Neural progenitor cell (in vitro differentiated cells): Measurements from ENCODE around the gene FILIP1. TPM values are rescaled to one million over a fixed set of nuclear protein-coding genes. Genes with fewer than 3 reads are reported as not detected.

ENCODE experiments used
- DNase-seq: peaks from one replicate; pipeline ENCODE4 v3.0.0-alpha.2; 2016; ENCODE audit warnings: low spot score
- H2AFZ ChIP-seq: fragments of 200-600 bp; sonication (generic); replicated peaks from 2 replicates; pipeline ENCODE4 v1.6.1; 2016; ENCODE audit warnings: antibody characterized with exemption
- H3F3A ChIP-seq: fragments of 200-600 bp; sonication (generic); 2 replicates; pipeline ENCODE4 v1.6.1; 2016; ENCODE audit warnings: antibody characterized with exemption, low read depth
- H3K27ac ChIP-seq: fragments of 200-600 bp; sonication (generic); 2 replicates; pipeline ENCODE4 v1.5.1; 2016; ENCODE audit warnings: mild to moderate bottlenecking
- H3K27me3 ChIP-seq: fragments of 200-600 bp; sonication (generic); 2 replicates; pipeline ENCODE4 v1.6.1; 2016; ENCODE audit warnings: mild to moderate bottlenecking, moderate library complexity
- H3K36me3 ChIP-seq: fragments of 200-600 bp; sonication (generic); 2 replicates; pipeline ENCODE4 v1.5.1; 2016
- H3K4me1 ChIP-seq: fragments of 200-600 bp; sonication (generic); 2 replicates; pipeline ENCODE4 v1.6.1; 2016; ENCODE audit warnings: mixed run types
- H3K4me2 ChIP-seq: fragments of 200-600 bp; sonication (generic); 2 replicates; pipeline ENCODE4 v1.6.1; 2016
- H3K4me3 ChIP-seq: fragments of 200-600 bp; sonication (generic); 2 replicates; pipeline ENCODE4 v1.5.1; 2016
- H3K79me2 ChIP-seq: fragments of 200-600 bp; sonication (generic); 2 replicates; pipeline ENCODE4 v1.6.1; 2016; ENCODE audit warnings: low read depth
- H3K9ac ChIP-seq: fragments of 200-600 bp; sonication (generic); 2 replicates; pipeline ENCODE4 v1.6.1; 2016
- H3K9me3 ChIP-seq: fragments of 200-600 bp; sonication (generic); 2 replicates; pipeline ENCODE4 v1.5.1; 2016; ENCODE audit warnings: low read depth
- H4K20me1 ChIP-seq: fragments of 200-600 bp; sonication (generic); 2 replicates; pipeline ENCODE4 v1.6.1; 2016; ENCODE audit warnings: low read depth
- H3K27ac Mint-ChIP-seq: 3 replicates; pipeline ENCODE4 v1.8.0; 2021; ENCODE audit warnings: mixed read lengths
- H3K27me3 Mint-ChIP-seq: 2 replicates; pipeline ENCODE4 v1.8.0; 2022; ENCODE audit warnings: low read depth, mild to moderate bottlenecking, inconsistent platforms, moderate library complexity, mixed read lengths; ENCODE audit not compliant: insufficient read depth
- H3K36me3 Mint-ChIP-seq: 3 replicates; pipeline ENCODE4 v1.8.0; 2021; ENCODE audit warnings: mixed read lengths
- H3K4me1 Mint-ChIP-seq: 3 replicates; pipeline ENCODE4 v1.8.0; 2021; ENCODE audit warnings: mixed read lengths
- H3K4me3 Mint-ChIP-seq: 3 replicates; pipeline ENCODE4 v1.8.0; 2021; ENCODE audit warnings: mild to moderate bottlenecking, moderate library complexity, mixed read lengths
- H3K9me3 Mint-ChIP-seq: 3 replicates; pipeline ENCODE4 v1.8.0; 2020; ENCODE audit warnings: mixed read lengths
- CTCF ChIP-seq: fragments of 200-600 bp; sonication (generic); IDR thresholded peaks from 2 replicates; pipeline ENCODE4 v1.5.1; 2017; ENCODE audit warnings: antibody characterized with exemption, mild to moderate bottlenecking
- EZH2 ChIP-seq: fragments of 200-600 bp; sonication (generic); IDR thresholded peaks from 2 replicates; pipeline ENCODE4 v1.6.1; 2017; ENCODE audit warnings: antibody characterized with exemption, mild to moderate bottlenecking, moderate library complexity
- EZH2phosphoT487 ChIP-seq: fragments of 200-600 bp; sonication (generic); IDR thresholded peaks from 2 replicates; pipeline ENCODE4 v1.6.1; 2017; ENCODE audit warnings: antibody characterized with exemption
- total RNA-seq: library from RNA; depleted of rRNA; stranded (reverse); fragments of >200 nt; gene quantifications from 2 replicates; pipeline ENCODE4 v1.2.3, GENCODE V29; 2015; ENCODE audit warnings: low replicate concordance

The FILIP1 gene
- total RNA-seq, 1 donor from 2014 or later = 22.6 TPM

GRCh38 chr6:75347898-75348610, 145.5 kb downstream of the FILIP1 start:
- Histone ChIP-seq H3K4me2 (peak overlapping the region; percentile 85), H3K27me3 (no peaks in the 10 kb centered on the region), H3K79me2 (no peaks in the 10 kb centered on the region), H2AFZ (no peak overlapping the region), H3K36me3 (no peaks in the 10 kb centered on the region), H3F3A (peaks cover 40% of the 10 kb centered on the region), H3K4me3 (no peak overlapping the region), H4K20me1 (no peaks in the 10 kb centered on the region), H3K4me1 (peaks cover 72% of the 10 kb centered on the region), H3K9ac (no peak overlapping the region), H3K27ac (peak overlapping the region; percentile 97), H3K9me3 (no peaks in the 10 kb centered on the region)
- Mint-ChIP-seq H3K27me3 (no peaks in the 10 kb centered on the region), H3K4me1 (peaks cover 63% of the 10 kb centered on the region), H3K4me3 (no peak overlapping the region), H3K27ac (peak overlapping the region; percentile 11), H3K9me3 (no peaks in the 10 kb centered on the region), H3K36me3 (no peaks in the 10 kb centered on the region)
- TF ChIP-seq EZH2phosphoT487 (no peak), EZH2 (no peak), CTCF (no peak)
- DNase-seq = no peak

- no peaks in the 10 kb centered on the region for H3K27me3 ChIP-seq
- Mint-ChIP-seq H3K36me3 (no peaks in the 10 kb centered on the region), H3K4me3 (peak overlapping the region; percentile 1), H3K9me3 (no peaks in the 10 kb centered on the region), H3K4me1 (peaks cover 43% of the 10 kb centered on the region), H3K27me3 (no peaks in the 10 kb centered on the region), H3K27ac (no peak overlapping the region)
- H3K27ac ChIP-seq = no peak overlapping the region
- no peak overlapping the region for H2AFZ ChIP-seq
- H3F3A ChIP-seq = peaks cover 33% of the 10 kb centered on the region
- H3K9me3 ChIP-seq = no peaks in the 10 kb centered on the region
- no peak overlapping the region for H3K4me3 ChIP-seq
- H3K4me2 ChIP-seq = no peak overlapping the region
- no peak overlapping the region for H3K9ac ChIP-seq
- no peaks in the 10 kb centered on the region for H3K36me3 ChIP-seq
- no peaks in the 10 kb centered on the region for H3K79me2 ChIP-seq
- no peaks in the 10 kb centered on the region for H4K20me1 ChIP-seq
- DNase-seq = peak; percentile 45
- TF ChIP-seq EZH2 (no peak), CTCF (no peak), EZH2phosphoT487 (no peak)
- H3K4me1 ChIP-seq = peaks cover 51% of the 10 kb centered on the region
Measured at GRCh38 chr6:75345413-75345812, 148.2 kb downstream of the FILIP1 start.

- no peak overlapping the region for H2AFZ ChIP-seq
- no peaks in the 10 kb centered on the region for H3K27me3 ChIP-seq
- H3K4me1 ChIP-seq = peaks cover 44% of the 10 kb centered on the region
- no peak overlapping the region for H3K4me3 Mint-ChIP-seq
- no peaks in the 10 kb centered on the region for H3K36me3 ChIP-seq
- H3K9me3 ChIP-seq = no peaks in the 10 kb centered on the region
- H3K4me1 Mint-ChIP-seq = peaks cover 36% of the 10 kb centered on the region
- no peaks in the 10 kb centered on the region for H3K27me3 Mint-ChIP-seq
- H3K4me3 ChIP-seq = no peak overlapping the region
- H3K9ac ChIP-seq = no peak overlapping the region
- TF ChIP-seq CTCF = no peak
- TF ChIP-seq EZH2 = no peak
- no peak for TF ChIP-seq EZH2phosphoT487
- H3K79me2 ChIP-seq = no peaks in the 10 kb centered on the region
- no peaks in the 10 kb centered on the region for H3K36me3 Mint-ChIP-seq
- peaks cover 23% of the 10 kb centered on the region for H3F3A ChIP-seq
- no peaks in the 10 kb centered on the region for H4K20me1 ChIP-seq
- H3K27ac Mint-ChIP-seq = no peak overlapping the region
- no peak overlapping the region for H3K27ac ChIP-seq
- no peak for DNase-seq
- no peaks in the 10 kb centered on the region for H3K9me3 Mint-ChIP-seq
- no peak overlapping the region for H3K4me2 ChIP-seq
Measured at GRCh38 chr6:75344455-75344854, 149.1 kb downstream of the FILIP1 start.
